DOHH2 (cell line): ENCODE data around the gene STK11.

Source experiments
- EZH2phosphoT487 ChIP-seq: fragments of 200-600 bp; sonication (generic); IDR thresholded peaks from 2 replicates; pipeline ENCODE4 v1.6.1; 2017; ENCODE audit warnings: borderline replicate concordance, mild to moderate bottlenecking, antibody characterized with exemption, low read length, moderate library complexity, mixed read lengths
- TF ChIP-seq, protein P1 (sequence below): fragments of 200-600 bp; sonication (generic); IDR thresholded peaks from one replicate; pipeline ENCODE4 v1.5.1; 2014; ENCODE audit warnings: antibody characterized with exemption, mild to moderate bottlenecking, low read depth, low read length; ENCODE audit not compliant: poor library complexity, severe bottlenecking

DNA sequence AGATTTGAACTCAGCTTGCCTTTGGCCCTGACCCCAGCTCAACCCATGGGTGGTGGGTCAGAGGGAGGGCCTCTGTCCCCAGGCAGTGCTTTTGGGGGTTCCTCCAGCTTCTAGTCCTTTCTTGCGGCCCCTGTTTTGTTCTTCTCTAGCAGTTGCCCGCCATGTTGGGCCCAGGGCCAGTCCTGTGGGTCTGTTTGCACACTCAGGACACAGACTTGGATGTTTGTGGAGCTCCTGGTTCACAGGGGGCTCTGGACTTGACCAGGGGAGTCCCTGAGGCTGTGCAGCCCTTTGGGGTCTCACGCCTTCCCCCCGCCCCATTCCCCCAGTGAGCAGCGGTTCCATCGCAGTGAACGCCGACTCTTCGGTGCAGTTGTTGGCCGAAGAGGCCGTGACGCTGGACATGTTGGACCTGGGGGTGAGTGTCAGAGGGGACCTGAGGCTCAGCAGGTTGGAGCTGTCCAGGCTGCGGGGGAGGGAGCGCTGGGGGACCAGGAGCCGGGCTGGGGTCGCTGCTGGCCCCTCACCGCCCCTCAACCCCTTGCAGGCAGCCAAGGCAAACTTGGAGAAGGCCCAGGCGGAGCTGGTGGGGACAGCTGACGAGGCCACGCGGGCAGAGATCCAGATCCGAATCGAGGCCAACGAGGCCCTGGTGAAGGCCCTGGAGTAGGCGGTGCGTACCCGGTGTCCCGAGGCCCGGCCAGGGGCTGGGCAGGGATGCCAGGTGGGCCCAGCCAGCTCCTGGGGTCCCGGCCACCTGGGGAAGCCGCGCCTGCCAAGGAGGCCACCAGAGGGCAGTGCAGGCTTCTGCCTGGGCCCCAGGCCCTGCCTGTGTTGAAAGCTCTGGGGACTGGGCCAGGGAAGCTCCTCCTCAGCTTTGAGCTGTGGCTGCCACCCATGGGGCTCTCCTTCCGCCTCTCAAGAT lies 38.5 kb downstream of the STK11 start:
- no peak for TF ChIP-seq EZH2phosphoT487
- TF ChIP-seq, protein P1, sequence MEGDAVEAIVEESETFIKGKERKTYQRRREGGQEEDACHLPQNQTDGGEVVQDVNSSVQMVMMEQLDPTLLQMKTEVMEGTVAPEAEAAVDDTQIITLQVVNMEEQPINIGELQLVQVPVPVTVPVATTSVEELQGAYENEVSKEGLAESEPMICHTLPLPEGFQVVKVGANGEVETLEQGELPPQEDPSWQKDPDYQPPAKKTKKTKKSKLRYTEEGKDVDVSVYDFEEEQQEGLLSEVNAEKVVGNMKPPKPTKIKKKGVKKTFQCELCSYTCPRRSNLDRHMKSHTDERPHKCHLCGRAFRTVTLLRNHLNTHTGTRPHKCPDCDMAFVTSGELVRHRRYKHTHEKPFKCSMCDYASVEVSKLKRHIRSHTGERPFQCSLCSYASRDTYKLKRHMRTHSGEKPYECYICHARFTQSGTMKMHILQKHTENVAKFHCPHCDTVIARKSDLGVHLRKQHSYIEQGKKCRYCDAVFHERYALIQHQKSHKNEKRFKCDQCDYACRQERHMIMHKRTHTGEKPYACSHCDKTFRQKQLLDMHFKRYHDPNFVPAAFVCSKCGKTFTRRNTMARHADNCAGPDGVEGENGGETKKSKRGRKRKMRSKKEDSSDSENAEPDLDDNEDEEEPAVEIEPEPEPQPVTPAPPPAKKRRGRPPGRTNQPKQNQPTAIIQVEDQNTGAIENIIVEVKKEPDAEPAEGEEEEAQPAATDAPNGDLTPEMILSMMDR: peak; percentile 93
